BLaER1 (cell line): ENCODE measurements around the gene ADM5.
"Not testable (repeated sequence)": the region's sequence is repeated elsewhere in the genome, so short reads cannot be mapped to it uniquely, and the experiment has no call there.

Experiments
- H3K27ac ChIP-seq: shearing (Covaris generic); formaldehyde crosslinking; 2 replicates; pipeline ENCODE4 v1.8.1; 2022
- H3K27me3 ChIP-seq: shearing (Covaris generic); formaldehyde crosslinking; 2 replicates; pipeline ENCODE4 v1.8.1; 2022
- H3K36me3 ChIP-seq: shearing (Covaris generic); formaldehyde crosslinking; 2 replicates; pipeline ENCODE4 v1.8.1; 2022
- H3K4me1 ChIP-seq: shearing (Covaris generic); formaldehyde crosslinking; 2 replicates; pipeline ENCODE4 v1.8.1; 2022
- H3K4me2 ChIP-seq: shearing (Covaris generic); formaldehyde crosslinking; 2 replicates; pipeline ENCODE4 v1.8.1; 2022
- H3K4me3 ChIP-seq: shearing (Covaris generic); formaldehyde crosslinking; 2 replicates; pipeline ENCODE4 v1.8.1; 2022
- H3K9ac ChIP-seq: shearing (Covaris generic); formaldehyde crosslinking; 2 replicates; pipeline ENCODE4 v1.8.1; 2022
- H3K9me3 ChIP-seq: shearing (Covaris generic); formaldehyde crosslinking; 2 replicates; pipeline ENCODE4 v1.8.1; 2022
- H4K20me1 ChIP-seq: shearing (Covaris generic); formaldehyde crosslinking; 2 replicates; pipeline ENCODE4 v1.8.1; 2022
- Cebpa-rat ChIP-seq: shearing (Covaris generic); IDR thresholded peaks from 2 replicates; pipeline ENCODE4 v1.8.1; 2022

The ADM5 gene

GRCh38 chr19:49718991-49719390 is 29.6 kb downstream of the ADM5 start:
- Histone ChIP-seq H3K36me3 (no peaks in the 10 kb centered on the region), H3K9me3 (peaks cover 20% of the 10 kb centered on the region), H3K4me3 (no peak overlapping the region), H3K27me3 (no peaks in the 10 kb centered on the region), H3K4me1 (peaks cover 12% of the 10 kb centered on the region), H4K20me1 (no peaks in the 10 kb centered on the region), H3K27ac (no peak overlapping the region), H3K4me2 (no peak overlapping the region), H3K9ac (no peak overlapping the region)
- no peak for TF ChIP-seq Cebpa-rat

- H4K20me1 ChIP-seq, H3K27me3 ChIP-seq, H3K4me2 ChIP-seq, H3K36me3 ChIP-seq, H3K9ac ChIP-seq, H3K27ac ChIP-seq, H3K4me3 ChIP-seq: not testable (repeated sequence)
- H3K4me1 ChIP-seq = peaks cover 12% of the 10 kb centered on the region
- H3K9me3 ChIP-seq = peaks cover 20% of the 10 kb centered on the region
Measured at GRCh38 chr19:49719420-49719819, 30.0 kb downstream of the ADM5 start.

- TF ChIP-seq Cebpa-rat = no peak
- H3K4me2 ChIP-seq = no peak overlapping the region
Measured at GRCh38 chr19:49727217-49728030, 38.0 kb downstream of the ADM5 start.

GRCh38 chr19:49730166-49730565 is 40.8 kb downstream of the ADM5 start:
- Histone ChIP-seq H3K27ac (no peak overlapping the region), H3K36me3 (no peaks in the 10 kb centered on the region), H3K27me3 (no peaks in the 10 kb centered on the region)

More at GRCh38 chr19:49727217-49728030, 38.0 kb downstream of the ADM5 start:
- no peaks in the 10 kb centered on the region for H3K4me1 ChIP-seq
- no peak overlapping the region for H3K9ac ChIP-seq
- H3K27me3 ChIP-seq = no peaks in the 10 kb centered on the region
- H3K36me3 ChIP-seq = no peaks in the 10 kb centered on the region
- peaks cover 8% of the 10 kb centered on the region for H3K9me3 ChIP-seq
- no peak overlapping the region for H3K4me3 ChIP-seq
- H3K27ac ChIP-seq = no peak overlapping the region
- H4K20me1 ChIP-seq = no peaks in the 10 kb centered on the region

GRCh38 chr19:49738268-49738667 is 48.9 kb downstream of the ADM5 start:
- H3K4me3 ChIP-seq = no peak overlapping the region
- H3K9ac ChIP-seq = no peak overlapping the region
- H3K27ac ChIP-seq = no peak overlapping the region
- no peaks in the 10 kb centered on the region for H3K9me3 ChIP-seq
- H4K20me1 ChIP-seq = no peaks in the 10 kb centered on the region
- no peak overlapping the region for H3K4me2 ChIP-seq
- H3K36me3 ChIP-seq = no peaks in the 10 kb centered on the region
- no peaks in the 10 kb centered on the region for H3K27me3 ChIP-seq
- H3K4me1 ChIP-seq = no peaks in the 10 kb centered on the region
- no peak for TF ChIP-seq Cebpa-rat

More at GRCh38 chr19:49730166-49730565, 40.8 kb downstream of the ADM5 start:
- Histone ChIP-seq H3K9ac (no peak overlapping the region), H3K4me1 (no peaks in the 10 kb centered on the region), H3K4me3 (no peak overlapping the region), H3K4me2 (no peak overlapping the region), H3K9me3 (no peaks in the 10 kb centered on the region), H4K20me1 (no peaks in the 10 kb centered on the region)
- TF ChIP-seq Cebpa-rat = no peak

GRCh38 chr19:49739098-49739497 is 49.7 kb downstream of the ADM5 start:
- Histone ChIP-seq H3K4me3 (no peak overlapping the region), H3K4me2 (no peak overlapping the region), H3K4me1 (no peaks in the 10 kb centered on the region), H3K27me3 (no peaks in the 10 kb centered on the region), H3K27ac (no peak overlapping the region), H4K20me1 (no peaks in the 10 kb centered on the region), H3K36me3 (no peaks in the 10 kb centered on the region), H3K9ac (no peak overlapping the region), H3K9me3 (no peaks in the 10 kb centered on the region)
- no peak for TF ChIP-seq Cebpa-rat

- H3K4me2 ChIP-seq = no peak overlapping the region
- no peak overlapping the region for H3K27ac ChIP-seq
- H3K4me3 ChIP-seq = no peak overlapping the region
- TF ChIP-seq Cebpa-rat = no peak
- H3K9ac ChIP-seq = no peak overlapping the region
- no peaks in the 10 kb centered on the region for H3K4me1 ChIP-seq
- H4K20me1 ChIP-seq = no peaks in the 10 kb centered on the region
- peaks cover 4% of the 10 kb centered on the region; the same call in 1 of the 2 replicates for H3K9me3 ChIP-seq
- no peaks in the 10 kb centered on the region for H3K27me3 ChIP-seq
- H3K36me3 ChIP-seq = no peaks in the 10 kb centered on the region
Measured at GRCh38 chr19:49739933-49740332, 50.5 kb downstream of the ADM5 start.
